Liver (tissue), 9 donors: ENCODE results near the gene PDK4. TPM values are rescaled to one million over a fixed set of nuclear protein-coding genes. Genes with fewer than 3 reads are reported as not detected.

ENCODE experiments used
- DNase-seq: peaks from one replicate; pipeline ENCODE4 v3.0.0-alpha.2; 2017; ENCODE audit warnings: low spot score
- H3K27ac ChIP-seq, 2 donors: one replicate each; pipeline ENCODE4 v1.7.0; 2013; ENCODE audit warnings: inconsistent platforms in 2 of 2, low read length in 2 of 2, control low read depth in 1 of 2, low read depth in 1 of 2, mild to moderate bottlenecking in 1 of 2
- H3K27me3 ChIP-seq, 4 donors: one replicate each; pipeline versions ENCODE4 v1.6.1 to v1.7.0; 2013; ENCODE audit warnings: low read length in 3 of 4, inconsistent platforms in 1 of 4, mild to moderate bottlenecking in 1 of 4, moderate library complexity in 1 of 4; ENCODE audit not compliant: control insufficient read depth in 4 of 4, insufficient read depth in 4 of 4
- H3K36me3 ChIP-seq, 4 donors: one replicate each; pipeline versions ENCODE4 v1.6.1 to v1.7.0; 2013; ENCODE audit warnings: low read length in 3 of 4, mild to moderate bottlenecking in 3 of 4, low read depth in 1 of 4, moderate library complexity in 1 of 4; ENCODE audit not compliant: control insufficient read depth in 4 of 4, insufficient read depth in 3 of 4
- H3K4me1 ChIP-seq, 4 donors: one replicate each; pipeline versions ENCODE4 v1.6.1 to v1.7.0; 2013; ENCODE audit warnings: low read length in 3 of 4, mild to moderate bottlenecking in 3 of 4, moderate library complexity in 1 of 4; ENCODE audit not compliant: control insufficient read depth in 4 of 4, insufficient read depth in 4 of 4
- H3K4me3 ChIP-seq, 3 donors: one replicate each; pipeline versions ENCODE4 v1.6.1 to v1.7.0; 2013; ENCODE audit warnings: low read length in 3 of 3, control low read depth in 1 of 3, low read depth in 1 of 3, mild to moderate bottlenecking in 1 of 3
- H3K9ac ChIP-seq, 2 donors: one replicate each; pipeline ENCODE4 v1.7.0; 2013; ENCODE audit warnings: low read length in 2 of 2, mild to moderate bottlenecking in 2 of 2, moderate library complexity in 2 of 2, control low read depth in 1 of 2, low read depth in 1 of 2
- H3K9me3 ChIP-seq, 4 donors: one replicate each; pipeline versions ENCODE4 v1.6.1 to v1.7.0; 2013; ENCODE audit warnings: low read length in 3 of 4; ENCODE audit not compliant: control insufficient read depth in 4 of 4
- ATF3 ChIP-seq: IDR thresholded peaks from 2 replicates; pipeline ENCODE4 v1.6.1; 2016; ENCODE audit warnings: antibody characterized with exemption
- EGR1 ChIP-seq, 2 donors: IDR thresholded peaks; 2 replicates each; pipeline ENCODE4 v1.6.1; 2016 to 2018; ENCODE audit warnings: antibody characterized with exemption in 2 of 2, low read depth in 2 of 2
- FOXA1 ChIP-seq: IDR thresholded peaks from 2 replicates; pipeline ENCODE4 v1.6.1; 2016; ENCODE audit warnings: antibody characterized with exemption
- FOXA2 ChIP-seq: IDR thresholded peaks from 2 replicates; pipeline ENCODE4 v1.6.1; 2016; ENCODE audit warnings: antibody characterized with exemption
- GABPA ChIP-seq, 2 donors: IDR thresholded peaks in 1 of 2; conservative IDR thresholded peaks in 1 of 2; 2 replicates each; pipeline ENCODE4 v1.6.1; 2016; ENCODE audit warnings: antibody characterized with exemption in 2 of 2, mild to moderate bottlenecking in 1 of 2, moderate library complexity in 1 of 2
- HNF4A ChIP-seq, 2 donors: conservative IDR thresholded peaks; 2 replicates each; pipeline ENCODE4 v1.6.1; 2016; ENCODE audit warnings: antibody characterized with exemption in 2 of 2, mild to moderate bottlenecking in 2 of 2
- HNF4G ChIP-seq: IDR thresholded peaks from 2 replicates; pipeline ENCODE4 v1.6.1; 2016; ENCODE audit warnings: antibody characterized with exemption
- JUND ChIP-seq, 2 donors: IDR thresholded peaks; 2 replicates each; pipeline ENCODE4 v1.6.1; 2016; ENCODE audit warnings: antibody characterized with exemption in 2 of 2
- NR2F2 ChIP-seq: IDR thresholded peaks from 2 replicates; pipeline ENCODE4 v1.6.1; 2016; ENCODE audit warnings: antibody characterized with exemption
- RAD21 ChIP-seq, 2 donors: IDR thresholded peaks; 2 replicates each; pipeline ENCODE4 v1.6.1; 2016; ENCODE audit warnings: antibody characterized with exemption in 2 of 2, mild to moderate bottlenecking in 2 of 2
- RXRA ChIP-seq, 2 donors: IDR thresholded peaks; 2 replicates each; pipeline ENCODE4 v1.6.1; 2017 to 2018; ENCODE audit warnings: antibody characterized with exemption in 2 of 2, mild to moderate bottlenecking in 1 of 2
- SP1 ChIP-seq: IDR thresholded peaks from 2 replicates; pipeline ENCODE4 v1.6.1; 2018; ENCODE audit warnings: antibody characterized with exemption, mild to moderate bottlenecking
- TAF1 ChIP-seq: conservative IDR thresholded peaks from 2 replicates; pipeline ENCODE4 v1.6.1; 2016; ENCODE audit warnings: antibody characterized with exemption, mild to moderate bottlenecking
- YY1 ChIP-seq: IDR thresholded peaks from 2 replicates; pipeline ENCODE4 v1.6.1; 2016; ENCODE audit warnings: antibody characterized with exemption, mild to moderate bottlenecking
- ZBTB33 ChIP-seq: IDR thresholded peaks from 2 replicates; pipeline ENCODE4 v1.6.1; 2016; ENCODE audit warnings: antibody characterized with exemption
- WGBS: extraction: QIAGEN DNeasy Blood & Tissue Kit; methylation state at CpG from one replicate; pipeline ENCODE4 v1.1.7; 2013; 5-methylcytosine and 5-hydroxymethylcytosine counted together
- polyA plus RNA-seq, 2 donors: library from polyadenylated mRNA; stranded (reverse) in 1 of 2; unstranded in 1 of 2; fragments of 200-250 nt in 1 of 2; fragments of >200 nt in 1 of 2; fragmentation: Nextera tagmentation in 1 of 2; extraction: Ambion mirVana in 1 of 2; gene quantifications; one replicate each; pipeline versions ENCODE4 v1.2.1 to v1.2.3, GENCODE V29; 2013 to 2015
- total RNA-seq, 2 donors: library from RNA; depleted of rRNA; stranded (reverse); fragments of >200 nt; gene quantifications; one replicate each; pipeline ENCODE4 v1.2.3, GENCODE V29; 2014
- TF ChIP-seq, protein P1 (sequence below): IDR thresholded peaks from 2 replicates; pipeline ENCODE4 v1.6.1; 2016; ENCODE audit warnings: antibody characterized with exemption
- TF ChIP-seq, protein P2 (sequence below): IDR thresholded peaks from 2 replicates; pipeline ENCODE4 v1.6.1; 2016; ENCODE audit warnings: antibody characterized with exemption, mild to moderate bottlenecking
- TF ChIP-seq, protein P3 (sequence below): fragments of 150-350 bp; IDR thresholded peaks from 2 replicates; pipeline ENCODE4 v1.5.1; 2017; ENCODE audit warnings: improper control_type of control experiment, low read depth, low read length; ENCODE audit not compliant: missing input control
- donor health status: healthy.
- donor health status: healthy.
- donor health status: healthy.
- donor health status: healthy.
- donor health status: healthy.

PDK4 gene
- total and polyA plus RNA-seq, 4 donors, result 6.3 to 116 (median 50.0) TPM

GRCh38 chr7:95608359-95609173 is 12.2 kb upstream of the PDK4 start:
- Histone ChIP-seq H3K9me3 (no peaks in the 10 kb centered on the region), H3K4me1 (peaks cover 4 to 32% (median 23%) of the 10 kb centered on the region in 4 donors), H3K36me3 (no peaks in the 10 kb centered on the region), H3K27me3 (no peaks in the 10 kb centered on the region), H3K4me3 (peak overlapping the region in 2 of 3 donors; percentile 1 to 30), H3K9ac (peak overlapping the region in 1 of 2 donors; percentile 72), H3K27ac (peak overlapping the region; percentile 87 to 95)
- TF ChIP-seq EGR1 (IDR thresholded peaks at IDR 0.05; ENCODE audit: low read depth in 2 of 2) (peak; percentile 91 to 97), TAF1 (peak; percentile 68), HNF4A (conservative IDR thresholded peaks at IDR 0.05) (peak; percentile 73 to 79), FOXA2 (peak; percentile 100), GABPA (IDR thresholded peaks at IDR 0.05 in 1 of 2, conservative IDR thresholded peaks at IDR 0.05 in 1 of 2) (peak in 1 of 2 donors; percentile 32), HNF4G (peak; percentile 39), ATF3 (peak; percentile 83), FOXA1 (peak; percentile 100), RAD21 (IDR thresholded peaks at IDR 0.05) (peak; percentile 64 to 68), NR2F2 (peak; percentile 96), SP1 (peak; percentile 100), RXRA (IDR thresholded peaks at IDR 0.05) (peak; percentile 100), ZBTB33 (peak; percentile 61), JUND (IDR thresholded peaks at IDR 0.05) (peak; percentile 91 to 94), YY1 (peak; percentile 47)
- TF ChIP-seq, protein P1, sequence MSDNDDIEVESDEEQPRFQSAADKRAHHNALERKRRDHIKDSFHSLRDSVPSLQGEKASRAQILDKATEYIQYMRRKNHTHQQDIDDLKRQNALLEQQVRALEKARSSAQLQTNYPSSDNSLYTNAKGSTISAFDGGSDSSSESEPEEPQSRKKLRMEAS, result peak; percentile 89
- TF ChIP-seq, protein P2, sequence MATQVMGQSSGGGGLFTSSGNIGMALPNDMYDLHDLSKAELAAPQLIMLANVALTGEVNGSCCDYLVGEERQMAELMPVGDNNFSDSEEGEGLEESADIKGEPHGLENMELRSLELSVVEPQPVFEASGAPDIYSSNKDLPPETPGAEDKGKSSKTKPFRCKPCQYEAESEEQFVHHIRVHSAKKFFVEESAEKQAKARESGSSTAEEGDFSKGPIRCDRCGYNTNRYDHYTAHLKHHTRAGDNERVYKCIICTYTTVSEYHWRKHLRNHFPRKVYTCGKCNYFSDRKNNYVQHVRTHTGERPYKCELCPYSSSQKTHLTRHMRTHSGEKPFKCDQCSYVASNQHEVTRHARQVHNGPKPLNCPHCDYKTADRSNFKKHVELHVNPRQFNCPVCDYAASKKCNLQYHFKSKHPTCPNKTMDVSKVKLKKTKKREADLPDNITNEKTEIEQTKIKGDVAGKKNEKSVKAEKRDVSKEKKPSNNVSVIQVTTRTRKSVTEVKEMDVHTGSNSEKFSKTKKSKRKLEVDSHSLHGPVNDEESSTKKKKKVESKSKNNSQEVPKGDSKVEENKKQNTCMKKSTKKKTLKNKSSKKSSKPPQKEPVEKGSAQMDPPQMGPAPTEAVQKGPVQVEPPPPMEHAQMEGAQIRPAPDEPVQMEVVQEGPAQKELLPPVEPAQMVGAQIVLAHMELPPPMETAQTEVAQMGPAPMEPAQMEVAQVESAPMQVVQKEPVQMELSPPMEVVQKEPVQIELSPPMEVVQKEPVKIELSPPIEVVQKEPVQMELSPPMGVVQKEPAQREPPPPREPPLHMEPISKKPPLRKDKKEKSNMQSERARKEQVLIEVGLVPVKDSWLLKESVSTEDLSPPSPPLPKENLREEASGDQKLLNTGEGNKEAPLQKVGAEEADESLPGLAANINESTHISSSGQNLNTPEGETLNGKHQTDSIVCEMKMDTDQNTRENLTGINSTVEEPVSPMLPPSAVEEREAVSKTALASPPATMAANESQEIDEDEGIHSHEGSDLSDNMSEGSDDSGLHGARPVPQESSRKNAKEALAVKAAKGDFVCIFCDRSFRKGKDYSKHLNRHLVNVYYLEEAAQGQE, result peak; percentile 93
- TF ChIP-seq, protein P3, sequence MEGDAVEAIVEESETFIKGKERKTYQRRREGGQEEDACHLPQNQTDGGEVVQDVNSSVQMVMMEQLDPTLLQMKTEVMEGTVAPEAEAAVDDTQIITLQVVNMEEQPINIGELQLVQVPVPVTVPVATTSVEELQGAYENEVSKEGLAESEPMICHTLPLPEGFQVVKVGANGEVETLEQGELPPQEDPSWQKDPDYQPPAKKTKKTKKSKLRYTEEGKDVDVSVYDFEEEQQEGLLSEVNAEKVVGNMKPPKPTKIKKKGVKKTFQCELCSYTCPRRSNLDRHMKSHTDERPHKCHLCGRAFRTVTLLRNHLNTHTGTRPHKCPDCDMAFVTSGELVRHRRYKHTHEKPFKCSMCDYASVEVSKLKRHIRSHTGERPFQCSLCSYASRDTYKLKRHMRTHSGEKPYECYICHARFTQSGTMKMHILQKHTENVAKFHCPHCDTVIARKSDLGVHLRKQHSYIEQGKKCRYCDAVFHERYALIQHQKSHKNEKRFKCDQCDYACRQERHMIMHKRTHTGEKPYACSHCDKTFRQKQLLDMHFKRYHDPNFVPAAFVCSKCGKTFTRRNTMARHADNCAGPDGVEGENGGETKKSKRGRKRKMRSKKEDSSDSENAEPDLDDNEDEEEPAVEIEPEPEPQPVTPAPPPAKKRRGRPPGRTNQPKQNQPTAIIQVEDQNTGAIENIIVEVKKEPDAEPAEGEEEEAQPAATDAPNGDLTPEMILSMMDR, result no peak
- WGBS, result 5% methylated on average over 10 of the region's 10 CpGs
- DNase-seq, result peak; percentile 72
